Measurements from ENCODE around the gene DSC2. TPM values are rescaled to one million over a fixed set of nuclear protein-coding genes. Genes with fewer than 3 reads are reported as not detected.

DSC2 gene
- total RNA-seq, 1 donor from 2014 or later = 48.7 TPM

GRCh38 chr18:31093294-31093693 is 8.9 kb downstream of the DSC2 start:
- Histone ChIP-seq H2AFZ (ENCODE audit: low read depth, low read length) (no peak overlapping the region), H3K9me3 (ENCODE audit: insufficient read depth, low read depth, low read length) (no peaks in the 10 kb centered on the region), H3K36me3 (ENCODE audit: insufficient read depth, low read length) (no peaks in the 10 kb centered on the region), H3K4me1 (ENCODE audit: insufficient read depth, low read length) (no peaks in the 10 kb centered on the region), H3K9ac (ENCODE audit: low read length) (no peak overlapping the region), H3K27ac (ENCODE audit: low read depth, low read length) (no peak overlapping the region), H3K79me2 (ENCODE audit: insufficient read depth, low read length) (no peaks in the 10 kb centered on the region), H3K4me3 (ENCODE audit: insufficient read depth, low read depth, low read length) (no peak overlapping the region), H4K20me1 (ENCODE audit: insufficient read depth, low read length) (no peaks in the 10 kb centered on the region), H3K4me2 (ENCODE audit: low read length) (no peak overlapping the region), H3K27me3 (ENCODE audit: insufficient read depth, low read length) (no peaks in the 10 kb centered on the region)
- H3K4me3 Mint-ChIP-seq (ENCODE audit: unreplicated experiment) = no peak overlapping the region
- FAIRE-seq = no peak
- TF ChIP-seq EZH2 (IDR thresholded peaks at IDR 0.05; ENCODE audit: insufficient read depth, low read length) (no peak), CTCF (IDR thresholded peaks at IDR 0.05; ENCODE audit: insufficient read depth, low read depth, low read length) (no peak)
- no peak overlapping the region for H3K27ac Mint-ChIP-seq (ENCODE audit: unreplicated experiment)
- no peaks in the 10 kb centered on the region for H3K9me3 Mint-ChIP-seq (ENCODE audit: unreplicated experiment)
- H3K4me1 Mint-ChIP-seq (ENCODE audit: low read depth, unreplicated experiment) = no peaks in the 10 kb centered on the region
- DNase-seq (ENCODE audit: low read depth) = no peak
- peaks cover 6% of the 10 kb centered on the region for H3K36me3 Mint-ChIP-seq (ENCODE audit: low read depth, unreplicated experiment)
- H3K27me3 Mint-ChIP-seq (ENCODE audit: low read depth, unreplicated experiment) = no peaks in the 10 kb centered on the region

- no peak overlapping the region for H3K4me3 Mint-ChIP-seq (ENCODE audit: unreplicated experiment)
- Histone ChIP-seq H4K20me1 (ENCODE audit: insufficient read depth, low read length) (no peaks in the 10 kb centered on the region), H3K4me2 (ENCODE audit: low read length) (no peak overlapping the region), H3K27ac (ENCODE audit: low read depth, low read length) (no peak overlapping the region), H3K79me2 (ENCODE audit: insufficient read depth, low read length) (no peaks in the 10 kb centered on the region), H3K4me3 (ENCODE audit: insufficient read depth, low read depth, low read length) (no peak overlapping the region), H3K9me3 (ENCODE audit: insufficient read depth, low read depth, low read length) (no peaks in the 10 kb centered on the region), H2AFZ (ENCODE audit: low read depth, low read length) (no peak overlapping the region), H3K9ac (ENCODE audit: low read length) (no peak overlapping the region), H3K4me1 (ENCODE audit: insufficient read depth, low read length) (no peaks in the 10 kb centered on the region), H3K27me3 (ENCODE audit: insufficient read depth, low read length) (no peaks in the 10 kb centered on the region), H3K36me3 (ENCODE audit: insufficient read depth, low read length) (no peaks in the 10 kb centered on the region)
- FAIRE-seq = no peak
- H3K27me3 Mint-ChIP-seq (ENCODE audit: low read depth, unreplicated experiment) = no peaks in the 10 kb centered on the region
- no peaks in the 10 kb centered on the region for H3K4me1 Mint-ChIP-seq (ENCODE audit: low read depth, unreplicated experiment)
- H3K9me3 Mint-ChIP-seq (ENCODE audit: unreplicated experiment) = no peaks in the 10 kb centered on the region
- DNase-seq (ENCODE audit: low read depth) = no peak
- no peak overlapping the region for H3K27ac Mint-ChIP-seq (ENCODE audit: unreplicated experiment)
- TF ChIP-seq CTCF (IDR thresholded peaks at IDR 0.05; ENCODE audit: insufficient read depth, low read depth, low read length) (no peak), EZH2 (IDR thresholded peaks at IDR 0.05; ENCODE audit: insufficient read depth, low read length) (no peak)
- H3K36me3 Mint-ChIP-seq (ENCODE audit: low read depth, unreplicated experiment) = peaks cover 6% of the 10 kb centered on the region
Observed at GRCh38 chr18:31091350-31091749, 10.9 kb downstream of the DSC2 start.

GRCh38 chr18:31088532-31088931 is 13.7 kb downstream of the DSC2 start:
- no peak for FAIRE-seq
- DNase-seq (ENCODE audit: low read depth) = no peak
- no peaks in the 10 kb centered on the region for H3K4me1 Mint-ChIP-seq (ENCODE audit: low read depth, unreplicated experiment)
- Histone ChIP-seq H3K9ac (ENCODE audit: low read length) (no peak overlapping the region), H3K36me3 (ENCODE audit: insufficient read depth, low read length) (no peaks in the 10 kb centered on the region), H2AFZ (ENCODE audit: low read depth, low read length) (no peak overlapping the region), H3K9me3 (ENCODE audit: insufficient read depth, low read depth, low read length) (no peaks in the 10 kb centered on the region), H3K79me2 (ENCODE audit: insufficient read depth, low read length) (no peaks in the 10 kb centered on the region), H3K4me2 (ENCODE audit: low read length) (no peak overlapping the region), H3K27me3 (ENCODE audit: insufficient read depth, low read length) (no peaks in the 10 kb centered on the region), H4K20me1 (ENCODE audit: insufficient read depth, low read length) (no peaks in the 10 kb centered on the region), H3K4me1 (ENCODE audit: insufficient read depth, low read length) (no peaks in the 10 kb centered on the region), H3K27ac (ENCODE audit: low read depth, low read length) (no peak overlapping the region), H3K4me3 (ENCODE audit: insufficient read depth, low read depth, low read length) (no peak overlapping the region)
- no peak overlapping the region for H3K27ac Mint-ChIP-seq (ENCODE audit: unreplicated experiment)
- H3K27me3 Mint-ChIP-seq (ENCODE audit: low read depth, unreplicated experiment) = no peaks in the 10 kb centered on the region
- peaks cover 6% of the 10 kb centered on the region for H3K36me3 Mint-ChIP-seq (ENCODE audit: low read depth, unreplicated experiment)
- TF ChIP-seq CTCF (IDR thresholded peaks at IDR 0.05; ENCODE audit: insufficient read depth, low read depth, low read length) = no peak
- no peak for TF ChIP-seq EZH2 (IDR thresholded peaks at IDR 0.05; ENCODE audit: insufficient read depth, low read length)
- H3K4me3 Mint-ChIP-seq (ENCODE audit: unreplicated experiment) = no peak overlapping the region
- H3K9me3 Mint-ChIP-seq (ENCODE audit: unreplicated experiment) = no peaks in the 10 kb centered on the region
